Lung (tissue), 12 donors: Measurements from ENCODE around the gene NDC80. TPM values are rescaled to one million over a fixed set of nuclear protein-coding genes. Genes with fewer than 3 reads are reported as not detected.
A peak's percentile ranks its signal among the peaks of the same experiment; 100 is the strongest.

Source experiments
- ATAC-seq: fragments of 200-7000 bp; cut with Tn5 transposase; one replicate; pipeline ENCODE4 v1.9.1; 2020; ENCODE audit warnings: moderate number of reproducible peaks; ENCODE audit not compliant: insufficient read depth, low FRiP score
- DNase-seq, 3 donors: peaks; one replicate each; pipeline ENCODE4 v3.0.0-alpha.2; 2013 to 2017
- H3K27ac ChIP-seq, 2 donors: one replicate each; pipeline ENCODE4 v1.5.1; 2013; ENCODE audit warnings: mild to moderate bottlenecking in 2 of 2, moderate library complexity in 2 of 2, control low read depth in 1 of 2, inconsistent platforms in 1 of 2, low read depth in 1 of 2, low read length in 1 of 2
- H3K27me3 ChIP-seq, 3 donors: one replicate each; pipeline ENCODE4 v1.5.1; 2013; ENCODE audit warnings: low read length in 2 of 3; ENCODE audit not compliant: control insufficient read depth in 3 of 3, insufficient read depth in 3 of 3
- H3K36me3 ChIP-seq, 4 donors: one replicate each; pipeline ENCODE4 v1.5.1; 2013; ENCODE audit warnings: low read length in 4 of 4, mild to moderate bottlenecking in 1 of 4, moderate library complexity in 1 of 4; ENCODE audit not compliant: control insufficient read depth in 4 of 4, insufficient read depth in 4 of 4
- H3K4me1 ChIP-seq, 5 donors: one replicate each; pipeline ENCODE4 v1.5.1; 2013; ENCODE audit warnings: low read length in 5 of 5, mild to moderate bottlenecking in 2 of 5, moderate library complexity in 1 of 5; ENCODE audit not compliant: control insufficient read depth in 5 of 5, insufficient read depth in 5 of 5
- H3K4me3 ChIP-seq: one replicate; pipeline ENCODE4 v1.5.1; 2013; ENCODE audit warnings: mild to moderate bottlenecking, control low read depth, moderate library complexity
- H3K9ac ChIP-seq, 2 donors: one replicate each; pipeline ENCODE4 v1.5.1; 2013; ENCODE audit warnings: low read length in 2 of 2, control low read depth in 1 of 2; ENCODE audit not compliant: insufficient read depth in 1 of 2
- H3K9me3 ChIP-seq, 4 donors: one replicate each; pipeline ENCODE4 v1.5.1; 2013; ENCODE audit warnings: low read length in 3 of 4, mild to moderate bottlenecking in 1 of 4, moderate library complexity in 1 of 4; ENCODE audit not compliant: control insufficient read depth in 4 of 4, insufficient read depth in 3 of 4
- WGBS, 2 donors: extraction: QIAGEN DNeasy Blood & Tissue Kit; methylation state at CpG; one replicate each; pipeline ENCODE4 v1.1.7; 2013; 5-methylcytosine and 5-hydroxymethylcytosine counted together
- polyA plus RNA-seq, 2 donors: library from polyadenylated mRNA; stranded (reverse); fragments of 200-250 nt; gene quantifications; one replicate each; pipeline ENCODE4 v1.2.1, GENCODE V29; 2013
- total RNA-seq, 2 donors: library from RNA; depleted of rRNA in 1 of 2; stranded (reverse); fragments of >200 nt in 1 of 2; gene quantifications; one replicate each; pipeline ENCODE4 v1.2.1, GENCODE V29; 2014 to 2021
- TF ChIP-seq, protein P1 (sequence below): IDR thresholded peaks from 2 replicates; pipeline ENCODE4 v1.5.1; 2012; ENCODE audit warnings: mild to moderate bottlenecking; ENCODE audit errors: control extremely low read depth, extremely low read depth
- donor health status: control.
- donor health status: control.
- donor health status: Bipolar disorder and iron deficiency.
- donor health status: healthy.
- donor health status: DM: yes; HTN: yes; CAD: no.

NDC80 gene
- total and polyA plus RNA-seq, 4 donors, result 0.55 to 3.9 (median 2.3) TPM

- no peak overlapping the region for H3K9ac ChIP-seq
- H3K4me1 ChIP-seq, result peaks cover 0 to 3% (median 0%) of the 10 kb centered on the region in 5 donors
- peaks cover 0 to 8% (median 4%) of the 10 kb centered on the region in 4 donors for H3K36me3 ChIP-seq
- H3K4me3 ChIP-seq, result no peak overlapping the region
- ATAC-seq (no peak), DNase-seq (no peak)
- no peaks in the 10 kb centered on the region for H3K9me3 ChIP-seq
- no peaks in the 10 kb centered on the region for H3K27me3 ChIP-seq
- WGBS, 2 donors, result 96 to 100% methylated on average over 1 of the region's 1 CpG
- H3K27ac ChIP-seq, result no peak overlapping the region
- TF ChIP-seq, protein P1, sequence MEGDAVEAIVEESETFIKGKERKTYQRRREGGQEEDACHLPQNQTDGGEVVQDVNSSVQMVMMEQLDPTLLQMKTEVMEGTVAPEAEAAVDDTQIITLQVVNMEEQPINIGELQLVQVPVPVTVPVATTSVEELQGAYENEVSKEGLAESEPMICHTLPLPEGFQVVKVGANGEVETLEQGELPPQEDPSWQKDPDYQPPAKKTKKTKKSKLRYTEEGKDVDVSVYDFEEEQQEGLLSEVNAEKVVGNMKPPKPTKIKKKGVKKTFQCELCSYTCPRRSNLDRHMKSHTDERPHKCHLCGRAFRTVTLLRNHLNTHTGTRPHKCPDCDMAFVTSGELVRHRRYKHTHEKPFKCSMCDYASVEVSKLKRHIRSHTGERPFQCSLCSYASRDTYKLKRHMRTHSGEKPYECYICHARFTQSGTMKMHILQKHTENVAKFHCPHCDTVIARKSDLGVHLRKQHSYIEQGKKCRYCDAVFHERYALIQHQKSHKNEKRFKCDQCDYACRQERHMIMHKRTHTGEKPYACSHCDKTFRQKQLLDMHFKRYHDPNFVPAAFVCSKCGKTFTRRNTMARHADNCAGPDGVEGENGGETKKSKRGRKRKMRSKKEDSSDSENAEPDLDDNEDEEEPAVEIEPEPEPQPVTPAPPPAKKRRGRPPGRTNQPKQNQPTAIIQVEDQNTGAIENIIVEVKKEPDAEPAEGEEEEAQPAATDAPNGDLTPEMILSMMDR, result no peak
Measured at GRCh38 chr18:2534906-2535305, 36.5 kb upstream of the NDC80 start.

DNA sequence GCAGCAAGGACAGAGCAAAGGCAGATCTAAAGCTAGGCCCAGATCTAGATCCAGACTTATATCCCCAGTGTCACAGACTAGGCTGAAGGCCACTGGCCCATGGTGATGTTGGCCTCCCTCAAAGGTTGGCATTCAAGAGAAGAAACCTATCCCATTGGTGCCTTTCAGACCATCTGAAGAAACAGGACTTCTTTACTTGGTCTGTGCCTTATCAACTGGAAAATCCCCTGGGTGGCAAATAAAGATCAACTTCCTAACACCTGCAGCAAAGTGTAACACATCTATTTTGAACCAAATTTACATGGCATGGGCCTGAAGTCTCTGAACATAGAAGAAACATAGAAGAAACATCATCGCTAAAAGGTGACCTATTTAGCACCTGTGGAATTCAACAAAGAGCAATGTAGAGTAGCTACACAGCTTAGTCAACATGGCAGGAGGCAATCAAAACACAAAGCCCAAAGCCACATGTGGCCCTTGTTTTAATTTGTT, 35.9 kb upstream of the NDC80 start:
- H3K27ac ChIP-seq, result no peak overlapping the region
- no peak overlapping the region for H3K9ac ChIP-seq
- DNase-seq (no peak), ATAC-seq (no peak)
- peaks cover 1 to 8% (median 4%) of the 10 kb centered on the region in 4 donors for H3K36me3 ChIP-seq
- no peak overlapping the region for H3K4me3 ChIP-seq
- H3K4me1 ChIP-seq, result peaks cover 0 to 3% (median 0%) of the 10 kb centered on the region in 5 donors
- WGBS, 2 donors, result 94% methylated on average over 1 of the region's 1 CpG
- H3K9me3 ChIP-seq, result no peaks in the 10 kb centered on the region
- TF ChIP-seq, protein P1, result no peak
- no peaks in the 10 kb centered on the region for H3K27me3 ChIP-seq

GRCh38 chr18:2536063-2536462, 35.3 kb upstream of the NDC80 start:
- Histone ChIP-seq H3K36me3 (peaks cover 1 to 8% (median 5%) of the 10 kb centered on the region in 4 donors), H3K27ac (no peak overlapping the region), H3K4me3 (no peak overlapping the region), H3K27me3 (no peaks in the 10 kb centered on the region), H3K9ac (no peak overlapping the region), H3K9me3 (no peaks in the 10 kb centered on the region), H3K4me1 (peaks cover 0 to 3% (median 0%) of the 10 kb centered on the region in 5 donors)
- TF ChIP-seq, protein P1, result no peak
- WGBS, 2 donors, result 70 to 97% methylated on average over 2 of the region's 2 CpGs
- DNase-seq (no peak), ATAC-seq (no peak)

- Histone ChIP-seq H3K4me1 (peaks cover 0 to 3% (median 0%) of the 10 kb centered on the region in 5 donors), H3K4me3 (no peak overlapping the region), H3K27ac (no peak overlapping the region), H3K9ac (no peak overlapping the region), H3K9me3 (no peaks in the 10 kb centered on the region), H3K36me3 (peaks cover 1 to 8% (median 5%) of the 10 kb centered on the region in 4 donors), H3K27me3 (no peaks in the 10 kb centered on the region)
- ATAC-seq (no peak), DNase-seq (peak in 2 of 3 donors; percentile 11 to 53)
- TF ChIP-seq, protein P1, result no peak
- 66 to 77% methylated on average over 4 of the region's 4 CpGs for WGBS, 2 donors
Measured at GRCh38 chr18:2536493-2536892, 34.9 kb upstream of the NDC80 start.
